ENCODE measurements around the gene PLK4. TPM values are rescaled to one million over a fixed set of nuclear protein-coding genes. Genes with fewer than 3 reads are reported as not detected.

PLK4 gene
- 40.0 and 45.1 TPM in 2 replicates for total RNA-seq (2014; rRNA removed; shearing (Covaris generic))

GRCh38 chr4:127880763-127881562 is at the start of gene PLK4:
Gene PLK4 (plus strand): TSS chr4:127880893. CDS start chr4:127881135, 242 bp downstream.

Small RNAs within 50 kb of the gene (small RNA-seq; reads per million reads assigned to genes)
- not detected for gene RNU6-583P

Other genes starting within 250 kb of the PLK4 start
- gene INTU, start 247.9 kb upstream of the PLK4 start, total RNA-seq (2014; rRNA removed; shearing (Covaris generic)), result 1.4 and 1.9 TPM in 2 replicates
- gene SLC25A31, start 150.5 kb upstream of the PLK4 start, total RNA-seq (2014; rRNA removed; shearing (Covaris generic)), result not detected in 2 replicates
- gene HSPA4L, start 98.6 kb upstream of the PLK4 start, total RNA-seq (2014; rRNA removed; shearing (Covaris generic)), result 2.1 and 3.6 TPM in 2 replicates
- 8.3 and 9.0 TPM in 2 replicates for gene MFSD8, start 84.3 kb downstream of the PLK4 start, total RNA-seq (2014; rRNA removed; shearing (Covaris generic))
- 2.1 and 3.8 TPM in 2 replicates for gene ABHD18, start 84.5 kb downstream of the PLK4 start, total RNA-seq (2014; rRNA removed; shearing (Covaris generic))
- 19.7 and 20.5 TPM in 2 replicates for gene LARP1B, start 180.4 kb downstream of the PLK4 start, total RNA-seq (2014; rRNA removed; shearing (Covaris generic))

Data from A375 (cell line).